Hepatocyte (in vitro differentiated cells): Measurements from ENCODE around the gene DSCAM. TPM values are rescaled to one million over a fixed set of nuclear protein-coding genes. Genes with fewer than 3 reads are reported as not detected.

ENCODE experiments used
- DNase-seq: peaks from one replicate; pipeline ENCODE4 v3.0.0-alpha.2; 2016; ENCODE audit warnings: low spot score
- H2AFZ ChIP-seq: fragments of 200-600 bp; sonication (generic); 2 replicates; pipeline ENCODE4 v1.6.0; 2016; ENCODE audit warnings: antibody characterized with exemption, mild to moderate bottlenecking
- H3K27ac ChIP-seq: fragments of 200-600 bp; sonication (generic); 2 replicates; pipeline ENCODE4 v1.5.1; 2016; ENCODE audit warnings: mild to moderate bottlenecking
- H3K27me3 ChIP-seq: fragments of 200-600 bp; sonication (generic); 2 replicates; pipeline ENCODE4 v1.6.1; 2016
- H3K36me3 ChIP-seq: fragments of 200-600 bp; sonication (generic); replicated peaks from 2 replicates; pipeline ENCODE4 v1.5.1; 2016; ENCODE audit warnings: low read depth; ENCODE audit not compliant: insufficient read depth
- H3K4me1 ChIP-seq: fragments of 200-600 bp; sonication (generic); 2 replicates; pipeline ENCODE4 v1.5.1; 2016; ENCODE audit warnings: mild to moderate bottlenecking, moderate library complexity; ENCODE audit not compliant: insufficient read depth
- H3K4me2 ChIP-seq: fragments of 200-600 bp; sonication (generic); 2 replicates; pipeline ENCODE4 v1.6.0; 2016
- H3K4me3 ChIP-seq: fragments of 200-600 bp; sonication (generic); 2 replicates; pipeline ENCODE4 v1.5.1; 2016; ENCODE audit warnings: mild to moderate bottlenecking
- H3K79me2 ChIP-seq: fragments of 200-600 bp; sonication (generic); 2 replicates; pipeline ENCODE4 v1.6.0; 2017; ENCODE audit warnings: mild to moderate bottlenecking
- H3K9me2 ChIP-seq: fragments of 200-600 bp; sonication (generic); replicated peaks from 2 replicates; pipeline ENCODE4 v1.6.0; 2017; ENCODE audit warnings: mild to moderate bottlenecking; ENCODE audit not compliant: insufficient read depth
- H3K9me3 ChIP-seq: fragments of 200-600 bp; sonication (generic); 2 replicates; pipeline ENCODE4 v1.5.1; 2016; ENCODE audit warnings: low read depth, mild to moderate bottlenecking
- H4K20me1 ChIP-seq: fragments of 200-600 bp; sonication (generic); 2 replicates; pipeline ENCODE4 v1.6.0; 2016; ENCODE audit warnings: mild to moderate bottlenecking; ENCODE audit not compliant: insufficient read depth, poor library complexity, severe bottlenecking
- EZH2 ChIP-seq: fragments of 200-600 bp; sonication (generic); IDR thresholded peaks from 2 replicates; pipeline ENCODE4 v1.6.1; 2016; ENCODE audit warnings: antibody characterized with exemption, mild to moderate bottlenecking, borderline replicate concordance
- EZH2phosphoT487 ChIP-seq: fragments of 200-600 bp; sonication (generic); IDR thresholded peaks from one replicate; pipeline ENCODE4 v1.6.1; 2018; ENCODE audit warnings: antibody characterized with exemption, mild to moderate bottlenecking, low read depth, moderate library complexity; ENCODE audit not compliant: unreplicated experiment, severe bottlenecking
- WGBS: methylation state at CpG from one replicate; pipeline ENCODE4 v1.1.6; 2016; ENCODE audit warnings: low lambda C conversion rate; ENCODE audit errors: missing lambda C conversion rate; 5-methylcytosine and 5-hydroxymethylcytosine counted together
- polyA plus RNA-seq: library from polyadenylated mRNA; unstranded; fragments of >200 nt; fragmentation: Nextera tagmentation; extraction: Ambion mirVana; gene quantifications from 2 replicates; pipeline ENCODE4 v1.2.1, GENCODE V29; 2016
- total RNA-seq: library from RNA; depleted of rRNA; stranded (reverse); fragments of >200 nt; gene quantifications from 2 replicates; pipeline ENCODE4 v1.2.3, GENCODE V29; 2014
- TF ChIP-seq, protein P1 (sequence below): fragments of 200-600 bp; sonication (generic); IDR thresholded peaks from 2 replicates; pipeline ENCODE4 v1.5.1; 2016; ENCODE audit warnings: antibody characterized with exemption, mild to moderate bottlenecking; ENCODE audit not compliant: poor library complexity

DSCAM gene
- total and polyA plus RNA-seq, 2 experiments from 2014 or later, result 0.33 TPM; not detected in 1

DNA sequence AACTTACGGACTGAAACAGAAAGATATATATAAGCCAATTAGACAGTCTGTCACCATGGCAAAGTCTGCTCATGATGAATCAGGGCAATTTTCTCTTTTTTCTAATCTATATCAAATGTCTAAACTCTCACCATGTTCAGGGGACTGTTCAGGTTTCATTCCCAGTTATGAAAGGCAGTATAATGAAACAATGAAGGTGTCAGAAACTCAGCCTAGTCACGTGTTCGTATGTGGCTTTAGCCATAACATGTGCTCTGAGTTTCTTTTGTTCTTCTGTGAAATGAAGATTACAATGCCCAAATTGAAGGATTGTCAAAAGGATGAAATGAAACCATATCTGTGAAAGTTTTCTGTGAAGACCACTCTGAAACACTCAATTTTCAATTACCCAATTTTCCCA, 392.9 kb downstream of the DSCAM start:
- Histone ChIP-seq H3K9me3 (no peaks in the 10 kb centered on the region), H3K27ac (no peak overlapping the region), H4K20me1 (no peaks in the 10 kb centered on the region), H2AFZ (no peak overlapping the region), H3K9me2 (no peaks in the 10 kb centered on the region), H3K4me1 (no peaks in the 10 kb centered on the region), H3K27me3 (no peaks in the 10 kb centered on the region), H3K4me3 (no peak overlapping the region), H3K4me2 (no peak overlapping the region), H3K79me2 (no peaks in the 10 kb centered on the region), H3K36me3 (no peaks in the 10 kb centered on the region)
- no peak for DNase-seq
- TF ChIP-seq EZH2phosphoT487 (no peak), EZH2 (no peak)
- TF ChIP-seq, protein P1, sequence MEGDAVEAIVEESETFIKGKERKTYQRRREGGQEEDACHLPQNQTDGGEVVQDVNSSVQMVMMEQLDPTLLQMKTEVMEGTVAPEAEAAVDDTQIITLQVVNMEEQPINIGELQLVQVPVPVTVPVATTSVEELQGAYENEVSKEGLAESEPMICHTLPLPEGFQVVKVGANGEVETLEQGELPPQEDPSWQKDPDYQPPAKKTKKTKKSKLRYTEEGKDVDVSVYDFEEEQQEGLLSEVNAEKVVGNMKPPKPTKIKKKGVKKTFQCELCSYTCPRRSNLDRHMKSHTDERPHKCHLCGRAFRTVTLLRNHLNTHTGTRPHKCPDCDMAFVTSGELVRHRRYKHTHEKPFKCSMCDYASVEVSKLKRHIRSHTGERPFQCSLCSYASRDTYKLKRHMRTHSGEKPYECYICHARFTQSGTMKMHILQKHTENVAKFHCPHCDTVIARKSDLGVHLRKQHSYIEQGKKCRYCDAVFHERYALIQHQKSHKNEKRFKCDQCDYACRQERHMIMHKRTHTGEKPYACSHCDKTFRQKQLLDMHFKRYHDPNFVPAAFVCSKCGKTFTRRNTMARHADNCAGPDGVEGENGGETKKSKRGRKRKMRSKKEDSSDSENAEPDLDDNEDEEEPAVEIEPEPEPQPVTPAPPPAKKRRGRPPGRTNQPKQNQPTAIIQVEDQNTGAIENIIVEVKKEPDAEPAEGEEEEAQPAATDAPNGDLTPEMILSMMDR, result no peak
- WGBS, result 92% methylated on average over 3 of the region's 3 CpGs

DNA sequence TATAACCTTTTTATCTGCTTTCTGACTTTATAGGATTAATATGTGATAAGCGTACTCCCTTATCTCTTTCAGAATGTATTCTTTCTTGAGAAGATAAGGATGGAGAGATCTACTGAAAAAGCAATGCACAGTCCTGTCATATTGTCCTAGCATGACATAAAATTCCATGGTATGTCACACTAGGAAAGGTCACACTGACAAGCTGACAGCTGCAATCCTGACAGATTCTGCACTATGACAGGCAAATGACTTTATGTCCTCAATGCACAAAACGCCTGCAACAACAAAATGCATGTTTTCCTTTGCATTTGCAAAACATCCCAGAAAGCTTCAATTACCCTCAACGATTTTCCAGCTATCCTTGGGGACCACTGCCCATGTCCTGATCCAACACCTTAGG, 393.8 kb downstream of the DSCAM start:
- no peak overlapping the region for H2AFZ ChIP-seq
- no peak for DNase-seq
- no peaks in the 10 kb centered on the region for H3K79me2 ChIP-seq
- H4K20me1 ChIP-seq, result no peaks in the 10 kb centered on the region
- no peak overlapping the region for H3K4me3 ChIP-seq
- no peak overlapping the region for H3K4me2 ChIP-seq
- no peaks in the 10 kb centered on the region for H3K36me3 ChIP-seq
- H3K9me2 ChIP-seq, result no peaks in the 10 kb centered on the region
- no peaks in the 10 kb centered on the region for H3K4me1 ChIP-seq
- H3K27ac ChIP-seq, result no peak overlapping the region
- TF ChIP-seq, protein P1, result no peak
- no peak for TF ChIP-seq EZH2phosphoT487
- no peak for TF ChIP-seq EZH2
- H3K27me3 ChIP-seq, result no peaks in the 10 kb centered on the region
- H3K9me3 ChIP-seq, result no peaks in the 10 kb centered on the region
- 63% methylated on average over 3 of the region's 3 CpGs for WGBS

DNA sequence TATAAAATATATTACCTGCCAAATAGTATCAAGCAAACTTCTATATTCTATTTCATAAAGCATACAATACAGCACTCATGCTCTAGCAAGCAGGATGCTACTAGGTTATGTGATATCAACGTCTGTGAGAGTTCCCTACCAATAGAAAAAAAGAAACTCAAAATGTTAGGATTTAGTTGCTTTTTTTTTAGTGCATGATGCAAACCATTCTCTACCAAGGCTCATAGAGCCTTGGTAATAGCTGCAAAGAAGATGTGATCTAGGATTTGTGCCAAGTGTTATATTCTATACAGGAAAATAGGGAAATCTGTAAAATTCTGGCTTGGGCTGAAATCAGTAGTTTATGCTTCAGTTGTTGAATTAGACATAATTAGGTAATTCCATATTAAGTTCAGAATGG, 394.4 kb downstream of the DSCAM start:
- Histone ChIP-seq H4K20me1 (no peaks in the 10 kb centered on the region), H3K4me3 (no peak overlapping the region), H3K36me3 (no peaks in the 10 kb centered on the region), H3K27me3 (no peaks in the 10 kb centered on the region), H3K79me2 (no peaks in the 10 kb centered on the region), H3K4me1 (no peaks in the 10 kb centered on the region), H3K9me2 (no peaks in the 10 kb centered on the region), H2AFZ (no peak overlapping the region), H3K27ac (no peak overlapping the region), H3K4me2 (no peak overlapping the region), H3K9me3 (no peaks in the 10 kb centered on the region)
- DNase-seq, result no peak
- TF ChIP-seq EZH2, result no peak
- 89% methylated on average over 1 of the region's 1 CpG for WGBS

DNA sequence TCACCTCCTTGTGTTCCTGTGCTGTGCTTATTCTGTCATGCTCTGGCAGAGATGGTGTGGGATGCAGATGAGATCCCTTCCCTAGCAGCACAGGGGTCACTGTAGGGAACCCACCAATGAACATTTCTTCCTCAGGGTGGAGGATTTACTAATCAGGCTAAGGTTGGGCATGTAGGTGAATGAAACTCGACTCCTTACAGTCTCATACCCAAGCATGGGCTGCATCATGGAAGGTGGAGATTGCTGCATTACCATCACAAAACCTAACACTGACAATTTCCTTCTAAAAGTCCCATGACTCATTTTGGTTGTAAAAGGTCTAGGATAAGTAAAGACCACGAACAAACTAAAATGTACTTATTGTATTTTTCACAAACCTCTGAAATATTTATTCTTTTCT, 399.9 kb downstream of the DSCAM start:
- Histone ChIP-seq H4K20me1 (no peaks in the 10 kb centered on the region), H3K9me3 (no peaks in the 10 kb centered on the region), H3K4me3 (no peak overlapping the region), H2AFZ (no peak overlapping the region), H3K9me2 (no peaks in the 10 kb centered on the region), H3K27ac (no peak overlapping the region), H3K27me3 (no peaks in the 10 kb centered on the region), H3K4me2 (no peak overlapping the region), H3K36me3 (no peaks in the 10 kb centered on the region), H3K4me1 (no peaks in the 10 kb centered on the region), H3K79me2 (no peaks in the 10 kb centered on the region)
- DNase-seq, result no peak
- no peak for TF ChIP-seq EZH2
- no peak for TF ChIP-seq EZH2phosphoT487
- TF ChIP-seq, protein P1, result no peak
- WGBS, result 59% methylated on average over 2 of the region's 2 CpGs
